HCT116 (cell line): ENCODE data around the gene CDH2. TPM values are rescaled to one million over a fixed set of nuclear protein-coding genes. Genes with fewer than 3 reads are reported as not detected.

Experiments
- ATAC-seq: fragments of 200-7000 bp; cut with Tn5 transposase; 2 replicates; pipeline ENCODE4 v1.9.1; 2020; ENCODE audit warnings: mild to moderate bottlenecking, moderate library complexity
- BruUV-seq: library from RNA; stranded (reverse); fragments of 400-500 nt; replicated peaks from 2 replicates; lab custom pipeline; 2021; lab: Mats Ljungman, UMichigan
- CTCF ChIA-PET: fragments of 300-600 bp; sonication (Branson Sonifier 250); formaldehyde crosslinking; loops from one replicate; lab custom pipeline; 2021; ENCODE audit warnings: antibody characterized with exemption; lab: Charles Lee
- POLR2A ChIA-PET: fragments of 300-600, 350-600 bp; sonication (Branson Sonifier 250); formaldehyde crosslinking; loops from one replicate; lab custom pipeline; 2021; ENCODE audit warnings: antibody characterized with exemption; lab: Charles Lee
- RAD21 ChIA-PET, 2 experiments: fragments of 300-600 bp; sonication (Branson Sonifier 250); formaldehyde crosslinking; loops; one replicate each; lab custom pipeline; 2023; ENCODE audit warnings: low total read pairs in 2 of 2; ENCODE audit not compliant: uncharacterized antibody in 2 of 2, unreplicated experiment in 2 of 2, low non-redundant PET in 1 of 2; lab: Charles Lee
- DNase-seq: peaks from one replicate; pipeline ENCODE4 v3.0.0-alpha.2; 2010; ENCODE audit warnings: low read depth, low spot score
- H2AFZ ChIP-seq: fragments of 200-600 bp; shearing (Covaris generic), sonication (generic); 2 replicates; pipeline ENCODE4 v1.6.1; 2017; ENCODE audit warnings: low read depth, mixed run types, mixed read lengths, antibody characterized with exemption, low read length; ENCODE audit not compliant: poor library complexity, severe bottlenecking
- H3K27ac ChIP-seq: 2 replicates; pipeline ENCODE4 v1.5.1; 2012; ENCODE audit warnings: low read depth, low read length
- H3K27me3 ChIP-seq: fragments of 200-600 bp; sonication (generic); 2 replicates; pipeline ENCODE4 v1.6.1; 2016; ENCODE audit warnings: mixed run types, low read length, mixed read lengths; ENCODE audit not compliant: insufficient read depth
- H3K36me3 ChIP-seq, 2 experiments: fragments of 200-500 bp in 1 of 2; fragments of 200-600 bp in 1 of 2; sonication (Bioruptor generic) in 1 of 2; sonication (generic) in 1 of 2; 2 replicates each; pipeline versions ENCODE4 v1.5.1 to v1.6.1; 2014 to 2016; ENCODE audit warnings: low read length in 2 of 2, inconsistent platforms in 1 of 2, mixed read lengths in 1 of 2, mixed run types in 1 of 2; ENCODE audit not compliant: insufficient read depth in 2 of 2, control insufficient read depth in 1 of 2
- H3K4me1 ChIP-seq, 2 experiments: fragments of 200-600 bp in 1 of 2; sonication (generic) in 1 of 2; 2 replicates each; pipeline versions ENCODE4 v1.5.1 to v1.6.1; 2012 to 2017; ENCODE audit warnings: low read length in 2 of 2, inconsistent platforms in 1 of 2, mild to moderate bottlenecking in 1 of 2, mixed read lengths in 1 of 2, mixed run types in 1 of 2, moderate library complexity in 1 of 2; ENCODE audit not compliant: insufficient read depth in 2 of 2, control insufficient read depth in 1 of 2
- H3K4me2 ChIP-seq: fragments of 200-600 bp; sonication (generic); 2 replicates; pipeline ENCODE4 v1.6.1; 2017; ENCODE audit warnings: mixed run types, low read length, mixed read lengths
- H3K4me3 ChIP-seq, 2 experiments: fragments of 200-600 bp in 1 of 2; sonication (generic) in 1 of 2; replicated peaks in 1 of 2; 2 replicates each; pipeline ENCODE4 v1.5.1; 2011 to 2016; ENCODE audit warnings: low read length in 2 of 2, control low read depth in 1 of 2, low read depth in 1 of 2, mild to moderate bottlenecking in 1 of 2, mixed read lengths in 1 of 2, mixed run types in 1 of 2
- H3K79me2 ChIP-seq: fragments of 200-600 bp; sonication (generic); 2 replicates; pipeline ENCODE4 v1.6.1; 2017; ENCODE audit warnings: mild to moderate bottlenecking, mixed run types, low read length, moderate library complexity, mixed read lengths; ENCODE audit not compliant: insufficient read depth
- H3K9ac ChIP-seq: fragments of 200-600 bp; sonication (generic); 2 replicates; pipeline ENCODE4 v1.6.1; 2016; ENCODE audit warnings: low read length, mixed read lengths
- H3K9me2 ChIP-seq: fragments of 200-600 bp; sonication (generic), shearing (Covaris generic); 2 replicates; pipeline ENCODE4 v1.6.1; 2017; ENCODE audit warnings: mixed run types, mild to moderate bottlenecking, moderate library complexity; ENCODE audit not compliant: insufficient read depth
- H3K9me3 ChIP-seq, 2 experiments: fragments of 200-500 bp in 1 of 2; fragments of 200-600 bp in 1 of 2; sonication (Bioruptor generic) in 1 of 2; sonication (generic) in 1 of 2; 2 replicates each; pipeline ENCODE4 v1.6.1; 2014 to 2017; ENCODE audit warnings: low read length in 2 of 2, mixed read lengths in 2 of 2, inconsistent platforms in 1 of 2, low read depth in 1 of 2, mild to moderate bottlenecking in 1 of 2, mixed run types in 1 of 2, moderate library complexity in 1 of 2; ENCODE audit not compliant: control insufficient read depth in 1 of 2, insufficient read depth in 1 of 2
- H4K20me1 ChIP-seq: fragments of 200-600 bp; sonication (generic), shearing (Covaris generic); 2 replicates; pipeline ENCODE4 v1.6.1; 2017; ENCODE audit warnings: mixed run types, mild to moderate bottlenecking, moderate library complexity; ENCODE audit not compliant: insufficient read depth
- CBX3 ChIP-seq: IDR thresholded peaks from 2 replicates; pipeline ENCODE4 v1.6.1; 2012; ENCODE audit warnings: low read depth
- CEBPB ChIP-seq: IDR thresholded peaks from 2 replicates; pipeline ENCODE4 v1.6.1; 2012; ENCODE audit warnings: low read depth
- EGR1 ChIP-seq: IDR thresholded peaks from 2 replicates; pipeline ENCODE4 v1.6.1; 2012; ENCODE audit warnings: low read depth
- ELF1 ChIP-seq: IDR thresholded peaks from 2 replicates; pipeline ENCODE4 v1.6.1; 2012; ENCODE audit warnings: low read depth, borderline replicate concordance
- EZH2 ChIP-seq: fragments of 200-600 bp; sonication (generic); IDR thresholded peaks from 2 replicates; pipeline ENCODE4 v1.6.1; 2017; ENCODE audit warnings: antibody characterized with exemption, mixed run types
- EZH2phosphoT487 ChIP-seq: fragments of 200-600 bp; IDR thresholded peaks from 2 replicates; pipeline ENCODE4 v1.6.1; 2018; ENCODE audit warnings: antibody characterized with exemption, borderline replicate concordance
- JUND ChIP-seq: IDR thresholded peaks from 2 replicates; pipeline ENCODE4 v1.6.1; 2012
- POLR2A ChIP-seq: IDR thresholded peaks from 2 replicates; pipeline ENCODE4 v1.7.0; 2011; ENCODE audit warnings: borderline replicate concordance; ENCODE audit not compliant: insufficient read depth, insufficient read length; ENCODE audit errors: extremely low read depth
- POLR2AphosphoS5 ChIP-seq: IDR thresholded peaks from 2 replicates; pipeline ENCODE4 v1.6.1; 2011; ENCODE audit warnings: mild to moderate bottlenecking, low read depth, low read length, moderate library complexity
- RAD21 ChIP-seq: IDR thresholded peaks from 2 replicates; pipeline ENCODE4 v1.6.1; 2012; ENCODE audit warnings: low read depth, mild to moderate bottlenecking
- SIN3A ChIP-seq: IDR thresholded peaks from 2 replicates; pipeline ENCODE4 v1.6.1; 2012; ENCODE audit warnings: low read depth
- ZNF274 ChIP-seq: fragments of 200-500 bp; sonication (Bioruptor generic); IDR thresholded peaks from 2 replicates; pipeline ENCODE4 v1.6.1; 2014; ENCODE audit warnings: mild to moderate bottlenecking, low read depth, low read length, inconsistent platforms
- intact Hi-C: fragments of 100-400 bp; cut with micrococcal nuclease; formaldehyde crosslinking; loops from 2 replicates; pipeline ENCODE4 v1.10.0; 2022
- total RNA-seq: library from RNA; stranded (reverse); gene quantifications from one replicate; pipeline ENCODE4 v1.2.1, GENCODE V29; 2021; ENCODE audit not compliant: unreplicated experiment
- TF ChIP-seq, protein P1 (sequence below): IDR thresholded peaks from 2 replicates; pipeline ENCODE4 v1.6.1; 2012
- TF ChIP-seq, protein P2 (sequence below): IDR thresholded peaks from 2 replicates; pipeline ENCODE4 v1.6.1; 2011; ENCODE audit warnings: mild to moderate bottlenecking, low read length, moderate library complexity; ENCODE audit not compliant: insufficient replicate concordance; ENCODE audit errors: extremely low read depth
- TF ChIP-seq, protein P3 (sequence below): IDR thresholded peaks from 2 replicates; pipeline ENCODE4 v1.6.1; 2012

CDH2 gene
- total RNA-seq, 1 experiment from 2014 or later = 0.15 TPM

DNA sequence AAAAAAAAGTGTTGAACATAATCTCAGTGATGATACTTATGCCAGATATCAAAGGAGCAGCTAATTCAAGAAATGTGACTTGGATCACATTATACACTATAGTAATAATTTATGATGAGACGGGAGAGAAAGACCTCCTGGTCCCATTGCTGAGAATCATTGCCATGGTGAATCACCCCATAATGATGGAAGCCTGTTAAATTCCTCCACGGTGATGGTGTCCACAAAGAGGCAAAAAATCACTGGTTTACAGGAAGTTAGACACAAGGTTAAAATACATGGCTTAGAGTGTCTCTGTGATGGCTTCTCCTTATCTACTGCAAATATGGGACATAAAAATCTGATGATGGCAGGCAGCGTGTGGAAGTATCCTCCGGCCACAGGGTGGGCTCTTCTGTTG, 210.0 kb downstream of the CDH2 start:
- ATAC-seq = no peak

More for the DNA sequence above, 210.0 kb downstream of the CDH2 start:
- Histone ChIP-seq H3K4me3 (no peak overlapping the region), H3K9me2 (no peaks in the 10 kb centered on the region), H3K79me2 (no peaks in the 10 kb centered on the region), H3K27me3 (no peaks in the 10 kb centered on the region), H3K36me3 (no peaks in the 10 kb centered on the region), H3K4me2 (no peak overlapping the region), H3K9me3 (no peaks in the 10 kb centered on the region), H3K9ac (no peak overlapping the region), H3K27ac (no peak overlapping the region), H3K4me1 (peaks cover 0 to 12% of the 10 kb centered on the region in 2 experiments; a peak in 1 of 4 replicates), H4K20me1 (no peaks in the 10 kb centered on the region), H2AFZ (no peak overlapping the region)
- POLR2A ChIA-PET = no interaction called here
- CTCF ChIA-PET = no interaction called here
- no peak for DNase-seq
- intact Hi-C loops = no loop called here
- RAD21 ChIA-PET = no interaction called here
- TF ChIP-seq, protein P1, sequence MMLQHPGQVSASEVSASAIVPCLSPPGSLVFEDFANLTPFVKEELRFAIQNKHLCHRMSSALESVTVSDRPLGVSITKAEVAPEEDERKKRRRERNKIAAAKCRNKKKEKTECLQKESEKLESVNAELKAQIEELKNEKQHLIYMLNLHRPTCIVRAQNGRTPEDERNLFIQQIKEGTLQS = no peak
- TF ChIP-seq ZNF274 = no peak
- TF ChIP-seq, protein P2, sequence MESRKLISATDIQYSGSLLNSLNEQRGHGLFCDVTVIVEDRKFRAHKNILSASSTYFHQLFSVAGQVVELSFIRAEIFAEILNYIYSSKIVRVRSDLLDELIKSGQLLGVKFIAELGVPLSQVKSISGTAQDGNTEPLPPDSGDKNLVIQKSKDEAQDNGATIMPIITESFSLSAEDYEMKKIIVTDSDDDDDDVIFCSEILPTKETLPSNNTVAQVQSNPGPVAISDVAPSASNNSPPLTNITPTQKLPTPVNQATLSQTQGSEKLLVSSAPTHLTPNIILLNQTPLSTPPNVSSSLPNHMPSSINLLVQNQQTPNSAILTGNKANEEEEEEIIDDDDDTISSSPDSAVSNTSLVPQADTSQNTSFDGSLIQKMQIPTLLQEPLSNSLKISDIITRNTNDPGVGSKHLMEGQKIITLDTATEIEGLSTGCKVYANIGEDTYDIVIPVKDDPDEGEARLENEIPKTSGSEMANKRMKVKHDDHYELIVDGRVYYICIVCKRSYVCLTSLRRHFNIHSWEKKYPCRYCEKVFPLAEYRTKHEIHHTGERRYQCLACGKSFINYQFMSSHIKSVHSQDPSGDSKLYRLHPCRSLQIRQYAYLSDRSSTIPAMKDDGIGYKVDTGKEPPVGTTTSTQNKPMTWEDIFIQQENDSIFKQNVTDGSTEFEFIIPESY = no peak
- no peak for TF ChIP-seq EGR1
- TF ChIP-seq CBX3 = no peak
- TF ChIP-seq EZH2 = no peak
- no peak for TF ChIP-seq CEBPB
- no peak for TF ChIP-seq SIN3A
- no peak for TF ChIP-seq POLR2A
- no peak for TF ChIP-seq POLR2AphosphoS5
- TF ChIP-seq EZH2phosphoT487 = no peak
- TF ChIP-seq JUND = no peak
- no peak for TF ChIP-seq ELF1
- TF ChIP-seq, protein P3, sequence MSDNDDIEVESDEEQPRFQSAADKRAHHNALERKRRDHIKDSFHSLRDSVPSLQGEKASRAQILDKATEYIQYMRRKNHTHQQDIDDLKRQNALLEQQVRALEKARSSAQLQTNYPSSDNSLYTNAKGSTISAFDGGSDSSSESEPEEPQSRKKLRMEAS = no peak
- no peak for TF ChIP-seq RAD21
- no TSS peak for BruUV-seq
